ENCODE data around the gene WNT11.

Gene WNT11

GRCh38 chr11:76218449-76219178 lies 12.3 kb upstream of the WNT11 start:
- DNase-seq (ENCODE audit: low spot score): no peak

GRCh38 chr11:76217653-76218160 lies 11.4 kb upstream of the WNT11 start:
- no peak for DNase-seq (ENCODE audit: low spot score)

- no peak for DNase-seq (ENCODE audit: low spot score)
These were observed 10.4 kb upstream of the WNT11 start for GRCh38 chr11:76216536-76217325.

GRCh38 chr11:76215941-76216340 lies 9.6 kb upstream of the WNT11 start:
- DNase-seq (ENCODE audit: low spot score): no peak

GRCh38 chr11:76214968-76215548 lies 8.8 kb upstream of the WNT11 start:
- no peak for DNase-seq (ENCODE audit: low spot score)

- no peak for DNase-seq (ENCODE audit: low spot score)
These were observed 7.9 kb upstream of the WNT11 start for GRCh38 chr11:76214186-76214585.

GRCh38 chr11:76212086-76213035 lies 6.1 kb upstream of the WNT11 start:
- DNase-seq (ENCODE audit: low spot score): no peak

- DNase-seq (ENCODE audit: low spot score): no peak
These were observed 4.9 kb upstream of the WNT11 start for GRCh38 chr11:76210931-76211851.

DNA sequence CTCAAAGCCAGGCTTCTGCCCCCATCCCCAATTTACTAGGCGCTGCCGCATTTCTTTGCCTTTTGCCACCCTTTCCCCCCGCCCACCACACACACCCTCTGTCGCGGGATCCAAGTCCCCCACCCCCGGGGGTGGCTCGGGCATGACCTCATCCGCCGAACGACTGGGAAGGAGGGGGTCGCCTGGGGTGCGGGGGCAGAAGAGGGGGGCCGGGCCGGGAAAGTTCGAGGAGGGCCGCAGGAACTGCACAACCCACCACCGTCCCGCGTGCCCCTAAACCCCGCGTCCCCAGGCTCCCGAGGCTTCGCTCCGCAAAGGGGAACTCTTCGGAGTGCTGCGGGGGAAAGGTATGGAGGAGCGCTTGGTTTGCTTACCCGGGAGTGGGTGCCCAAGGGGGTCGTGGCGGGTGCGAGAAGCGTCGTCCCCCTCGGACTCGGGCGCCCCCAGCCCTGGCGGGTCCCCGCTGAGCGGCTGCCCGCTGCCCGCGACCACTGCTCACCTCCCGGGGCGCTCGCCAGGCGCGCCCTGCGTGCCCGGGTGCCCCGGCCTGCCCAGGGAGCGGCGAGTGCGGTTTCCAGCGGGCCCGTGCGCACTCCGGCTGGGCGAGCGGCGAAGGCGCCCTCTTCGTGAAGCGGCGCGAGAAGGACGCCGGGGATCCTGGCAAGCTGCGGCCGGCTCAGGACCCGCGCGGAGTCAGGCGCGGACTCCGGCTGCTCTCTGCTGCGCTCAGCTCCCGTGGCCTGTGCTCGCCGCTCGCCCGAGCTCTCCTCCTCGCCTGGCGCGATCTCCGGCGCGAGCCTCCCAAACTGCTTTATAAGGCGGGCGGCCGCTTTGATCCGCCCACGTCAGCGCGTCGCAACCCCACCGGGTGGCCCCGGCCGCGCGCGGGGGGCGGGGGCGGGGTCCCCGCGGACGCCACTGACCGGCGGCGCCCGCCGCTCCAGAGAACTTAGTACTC lies 4.0 kb upstream of the WNT11 start:
- DNase-seq (ENCODE audit: low spot score): no peak

GRCh38 chr11:76209375-76209972 lies 3.2 kb upstream of the WNT11 start:
- no peak for DNase-seq (ENCODE audit: low spot score)

DNA sequence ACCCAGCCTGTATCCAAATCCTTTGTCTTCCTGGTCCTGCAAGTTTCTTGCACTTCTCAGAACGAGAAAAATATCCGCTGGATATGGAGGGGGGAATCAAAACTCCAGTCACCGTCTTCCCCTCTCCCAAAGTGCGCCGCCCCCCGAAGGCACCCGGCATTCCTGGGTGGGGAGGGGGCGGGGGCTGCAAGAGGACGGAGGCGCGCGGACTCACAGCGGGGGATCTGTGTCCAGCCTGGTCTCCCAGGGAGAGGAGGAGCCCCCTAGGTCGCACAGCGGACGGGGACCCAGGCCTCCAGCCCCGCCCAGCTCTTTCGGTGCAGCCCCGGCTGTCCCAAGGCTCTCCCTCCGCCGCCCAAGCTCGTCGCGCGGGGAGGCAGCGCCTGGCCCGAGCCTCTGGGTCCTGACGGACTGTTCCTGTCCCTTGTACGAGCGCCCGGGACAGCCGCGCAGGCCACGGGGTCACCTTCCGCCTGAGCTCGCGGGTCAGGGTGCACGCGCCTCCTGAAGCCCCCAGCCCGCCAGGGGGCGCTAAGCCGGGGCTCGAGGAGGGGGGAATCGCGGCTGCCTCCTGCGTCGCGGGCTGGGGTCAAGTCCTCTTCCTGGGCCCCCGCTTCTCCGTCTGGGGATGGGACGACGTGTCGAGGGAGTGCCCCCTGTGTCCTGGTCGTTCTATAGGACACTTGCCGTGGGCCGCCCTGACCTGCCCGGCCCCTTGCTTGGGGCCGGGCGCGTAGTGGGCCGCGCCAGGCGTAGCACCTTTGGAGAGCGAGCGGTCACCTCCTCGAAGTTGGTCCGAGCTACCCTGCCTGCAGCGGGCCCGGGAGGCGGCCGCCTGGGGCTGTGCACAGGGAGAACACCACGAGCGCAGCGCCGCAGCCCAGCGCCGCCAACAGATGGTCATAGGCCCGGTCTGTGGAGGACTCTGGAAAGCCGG lies 2.4 kb upstream of the WNT11 start:
- peak; percentile 78 for DNase-seq (ENCODE audit: low spot score)

DNA sequence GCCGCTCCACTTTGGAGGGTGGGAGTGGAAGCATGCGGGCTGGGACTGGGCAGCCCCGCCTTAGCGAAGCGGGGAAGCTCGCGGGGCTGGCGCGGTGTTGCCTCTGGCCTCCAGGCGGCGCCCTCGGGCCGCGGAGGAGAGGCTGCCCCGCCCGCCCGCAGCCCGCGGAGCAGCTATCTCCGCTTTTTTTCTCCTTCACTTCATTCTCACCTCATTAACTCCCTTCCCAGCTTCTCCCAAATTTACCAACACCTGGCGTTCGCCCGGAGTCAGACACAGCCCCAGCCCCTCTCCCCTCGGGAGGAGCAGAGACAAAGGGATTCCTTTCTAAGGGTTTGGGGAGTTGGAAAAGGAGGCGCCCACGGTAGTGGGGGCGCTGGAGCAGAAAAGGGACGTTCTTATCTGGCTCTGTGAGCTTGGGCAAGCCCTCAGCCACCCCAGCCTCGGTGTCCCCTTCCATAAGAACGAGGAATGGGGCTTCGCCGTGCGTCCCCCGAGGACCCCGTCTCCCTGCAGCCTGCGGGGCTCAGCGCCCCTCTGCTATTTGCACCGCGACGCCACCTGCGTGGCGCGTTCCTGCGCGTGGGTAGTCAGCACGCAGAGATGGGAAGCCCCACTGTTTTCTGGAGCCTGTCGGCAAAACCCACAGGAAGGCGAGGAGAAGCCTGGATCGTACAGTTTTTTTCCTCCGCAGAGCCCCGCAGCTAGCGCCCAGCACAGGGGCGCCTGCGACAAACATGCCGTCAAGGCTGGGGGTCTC lies 1.5 kb upstream of the WNT11 start:
- peak; percentile 74 for DNase-seq (ENCODE audit: low spot score)

GRCh38 chr11:76206077-76206326 lies 300 bp downstream of the WNT11 start:
- no peak for DNase-seq (ENCODE audit: low spot score)

GRCh38 chr11:76205252-76206076 lies 838 bp downstream of the WNT11 start:
- no peak for DNase-seq (ENCODE audit: low spot score)

DNA sequence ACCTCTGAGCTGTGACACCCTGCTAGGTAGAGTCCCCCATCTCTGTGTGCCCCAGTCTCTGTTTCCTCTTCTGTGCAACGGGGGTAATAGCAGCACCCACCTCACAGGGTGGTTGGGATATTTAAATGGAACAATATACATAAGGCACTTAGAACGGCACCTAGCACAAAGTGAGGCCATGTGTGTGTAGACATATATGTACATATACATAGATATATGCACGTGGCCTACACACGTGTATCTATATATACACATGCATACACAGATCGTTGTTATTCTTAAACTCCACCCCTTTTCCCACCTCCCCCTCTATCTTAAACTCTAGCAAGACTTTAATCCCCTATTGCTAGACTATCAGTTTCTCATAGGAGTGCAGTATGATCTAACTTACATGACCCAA lies 2.4 kb downstream of the WNT11 start:
- DNase-seq (ENCODE audit: low spot score): no peak

DNA sequence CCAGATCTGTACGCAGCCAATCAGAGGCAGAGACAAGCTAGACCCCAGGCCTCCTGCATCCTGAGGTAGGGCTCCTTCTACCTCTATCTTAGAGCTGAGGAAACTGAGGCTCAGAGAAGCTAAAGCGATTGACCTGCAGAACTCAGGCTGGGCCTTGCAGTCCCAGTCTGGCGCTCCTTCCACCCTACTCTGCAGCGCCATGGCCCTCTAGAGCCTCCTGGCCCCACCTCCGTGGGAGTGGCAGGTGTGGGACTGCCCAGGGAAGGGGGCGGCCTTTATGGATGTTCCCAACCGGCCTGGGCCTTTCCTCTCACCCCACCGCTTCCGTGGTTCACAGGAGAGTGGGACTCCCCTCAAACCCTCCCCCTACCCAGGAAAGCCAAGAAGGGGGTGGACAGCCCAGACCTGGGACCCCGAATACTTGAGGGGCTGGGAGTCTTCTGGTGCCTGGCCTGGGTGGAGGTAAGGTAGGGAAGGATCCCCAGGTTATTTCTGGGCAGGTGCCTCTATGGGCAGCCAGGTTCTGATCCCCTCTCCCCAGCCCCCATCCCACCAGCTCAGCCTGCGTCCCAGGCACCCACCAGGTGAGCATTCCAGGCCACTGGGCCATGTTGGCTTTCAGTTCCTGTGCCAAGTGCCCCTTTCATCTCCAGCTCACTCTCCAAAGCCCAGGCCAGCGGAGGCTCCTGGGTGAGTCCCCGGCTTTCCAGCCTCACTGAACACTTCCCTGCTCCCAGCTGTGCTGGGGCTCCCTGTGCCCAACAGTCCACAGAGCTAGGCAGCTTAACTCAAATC lies 3.0 kb downstream of the WNT11 start:
- DNase-seq (ENCODE audit: low spot score): no peak
